ENCODE measurements around the gene PRR7.

- TF ChIP-seq, protein P1, sequence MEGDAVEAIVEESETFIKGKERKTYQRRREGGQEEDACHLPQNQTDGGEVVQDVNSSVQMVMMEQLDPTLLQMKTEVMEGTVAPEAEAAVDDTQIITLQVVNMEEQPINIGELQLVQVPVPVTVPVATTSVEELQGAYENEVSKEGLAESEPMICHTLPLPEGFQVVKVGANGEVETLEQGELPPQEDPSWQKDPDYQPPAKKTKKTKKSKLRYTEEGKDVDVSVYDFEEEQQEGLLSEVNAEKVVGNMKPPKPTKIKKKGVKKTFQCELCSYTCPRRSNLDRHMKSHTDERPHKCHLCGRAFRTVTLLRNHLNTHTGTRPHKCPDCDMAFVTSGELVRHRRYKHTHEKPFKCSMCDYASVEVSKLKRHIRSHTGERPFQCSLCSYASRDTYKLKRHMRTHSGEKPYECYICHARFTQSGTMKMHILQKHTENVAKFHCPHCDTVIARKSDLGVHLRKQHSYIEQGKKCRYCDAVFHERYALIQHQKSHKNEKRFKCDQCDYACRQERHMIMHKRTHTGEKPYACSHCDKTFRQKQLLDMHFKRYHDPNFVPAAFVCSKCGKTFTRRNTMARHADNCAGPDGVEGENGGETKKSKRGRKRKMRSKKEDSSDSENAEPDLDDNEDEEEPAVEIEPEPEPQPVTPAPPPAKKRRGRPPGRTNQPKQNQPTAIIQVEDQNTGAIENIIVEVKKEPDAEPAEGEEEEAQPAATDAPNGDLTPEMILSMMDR (IDR thresholded peaks at IDR 0.05; ENCODE audit: low read length), result no peak
- no peak for TF ChIP-seq EZH2 (optimal IDR thresholded peaks at IDR 0.05; ENCODE audit: low read depth, low read length)
Measured at GRCh38 chr5:177405312-177405711, 41.3 kb upstream of the PRR7 start.

Data from MM.1S (cell line).